GM23338 (cell line): ENCODE results near the gene GSG1L. TPM values are rescaled to one million over a fixed set of nuclear protein-coding genes. Genes with fewer than 3 reads are reported as not detected.

Experiments
- ATAC-seq: fragments of 200-7000 bp; cut with Tn5 transposase; 3 replicates; pipeline ENCODE4 v1.9.1; 2020
- DNase-seq: peaks from one replicate; pipeline ENCODE4 v3.0.0-alpha.2; 2015; ENCODE audit warnings: low spot score
- H2AFZ ChIP-seq: fragments of 200-600 bp; sonication (generic); 2 replicates; pipeline ENCODE4 v1.8.0; 2016; ENCODE audit warnings: antibody characterized with exemption, mild to moderate bottlenecking, moderate library complexity
- H3F3A ChIP-seq: fragments of 200-600 bp; sonication (generic); replicated peaks from 2 replicates; pipeline ENCODE4 v1.8.0; 2017; ENCODE audit warnings: antibody characterized with exemption, mixed run types, low read depth
- H3K27ac ChIP-seq: fragments of 200-600 bp; sonication (generic); 2 replicates; pipeline ENCODE4 v1.6.1; 2016; ENCODE audit warnings: low read depth
- H3K27me3 ChIP-seq: fragments of 200-600 bp; sonication (generic); 2 replicates; pipeline ENCODE4 v1.8.0; 2016; ENCODE audit warnings: mild to moderate bottlenecking, mixed run types, moderate library complexity; ENCODE audit not compliant: insufficient read depth
- H3K36me3 ChIP-seq: fragments of 200-600 bp; sonication (generic); 2 replicates; pipeline ENCODE4 v1.8.0; 2016; ENCODE audit warnings: mild to moderate bottlenecking; ENCODE audit not compliant: insufficient read depth
- H3K4me1 ChIP-seq: fragments of 200-600 bp; sonication (generic); 2 replicates; pipeline ENCODE4 v1.8.0; 2016; ENCODE audit warnings: mild to moderate bottlenecking, moderate library complexity; ENCODE audit not compliant: insufficient read depth
- H3K4me2 ChIP-seq: fragments of 200-600 bp; sonication (generic); 2 replicates; pipeline ENCODE4 v1.7.1; 2017; ENCODE audit warnings: mixed run types
- H3K4me3 ChIP-seq: fragments of 200-600 bp; sonication (generic); 2 replicates; pipeline ENCODE4 v1.6.1; 2016; ENCODE audit warnings: mixed run types
- H3K79me2 ChIP-seq: fragments of 200-600 bp; sonication (generic); replicated peaks from 2 replicates; pipeline ENCODE4 v1.8.0; 2017; ENCODE audit warnings: mild to moderate bottlenecking; ENCODE audit not compliant: insufficient read depth
- H3K9me2 ChIP-seq: fragments of 200-600 bp; sonication (generic); 2 replicates; pipeline ENCODE4 v1.8.0; 2017; ENCODE audit not compliant: insufficient read depth
- H4K20me1 ChIP-seq: fragments of 200-600 bp; sonication (generic); replicated peaks from 2 replicates; pipeline ENCODE4 v1.8.0; 2017; ENCODE audit warnings: mild to moderate bottlenecking; ENCODE audit not compliant: insufficient read depth
- H3K27ac Mint-ChIP-seq: 2 replicates; pipeline ENCODE4 v1.8.0; 2020; ENCODE audit warnings: inconsistent platforms, mild to moderate bottlenecking, moderate library complexity, mixed read lengths
- H3K27me3 Mint-ChIP-seq: 3 replicates; pipeline ENCODE4 v1.8.0; 2022; ENCODE audit warnings: low read depth, mild to moderate bottlenecking, moderate library complexity, mixed read lengths, inconsistent platforms; ENCODE audit not compliant: insufficient read depth, poor library complexity
- H3K36me3 Mint-ChIP-seq: 3 replicates; pipeline ENCODE4 v1.8.0; 2021; ENCODE audit warnings: low read depth, mild to moderate bottlenecking, inconsistent platforms, moderate library complexity, mixed read lengths
- H3K4me1 Mint-ChIP-seq: 3 replicates; pipeline ENCODE4 v1.8.0; 2020; ENCODE audit warnings: mild to moderate bottlenecking, inconsistent platforms, mixed read lengths
- H3K4me3 Mint-ChIP-seq: 3 replicates; pipeline ENCODE4 v1.8.0; 2021; ENCODE audit warnings: moderate library complexity, mild to moderate bottlenecking, inconsistent platforms, mixed read lengths
- H3K9me3 Mint-ChIP-seq: 3 replicates; pipeline ENCODE4 v1.8.0; 2020; ENCODE audit warnings: moderate library complexity, mild to moderate bottlenecking, inconsistent platforms, mixed read lengths
- CREB1 ChIP-seq: fragments of 250-450 bp; sonication (Bioruptor Pico); IDR thresholded peaks from 2 replicates; pipeline ENCODE4 v1.5.0; 2020; ENCODE audit warnings: low read depth, mild to moderate bottlenecking, moderate library complexity
- ETS1 ChIP-seq: IDR thresholded peaks from 2 replicates; pipeline ENCODE4 v1.6.1; 2016; ENCODE audit warnings: antibody characterized with exemption
- EZH2 ChIP-seq: fragments of 200-600 bp; sonication (generic); IDR thresholded peaks from one replicate; pipeline ENCODE4 v1.8.0; 2017; ENCODE audit warnings: antibody characterized with exemption, mild to moderate bottlenecking, low read depth; ENCODE audit not compliant: unreplicated experiment
- EZH2phosphoT487 ChIP-seq: fragments of 200-600 bp; sonication (generic); IDR thresholded peaks from one replicate; pipeline ENCODE4 v1.8.1; 2018; ENCODE audit warnings: antibody characterized with exemption; ENCODE audit not compliant: unreplicated experiment
- JUNB ChIP-seq: IDR thresholded peaks from one replicate; pipeline ENCODE4 v1.6.1; 2016; ENCODE audit warnings: antibody characterized with exemption; ENCODE audit not compliant: unreplicated experiment
- NANOG ChIP-seq: IDR thresholded peaks from 2 replicates; pipeline ENCODE4 v1.6.1; 2016; ENCODE audit warnings: antibody characterized with exemption, borderline replicate concordance
- STAT1 ChIP-seq: IDR thresholded peaks from one replicate; pipeline ENCODE4 v1.6.1; 2016; ENCODE audit warnings: antibody characterized with exemption; ENCODE audit not compliant: unreplicated experiment
- polyA plus RNA-seq: library from polyadenylated mRNA; unstranded; fragments of >200 nt; fragmentation: Nextera tagmentation; extraction: Ambion mirVana; gene quantifications from 2 replicates; pipeline ENCODE4 v1.2.1, GENCODE V29; 2016
- total RNA-seq: library from RNA; depleted of rRNA; stranded (reverse); fragments of >200 nt; shearing (Covaris generic); gene quantifications from 2 replicates; pipeline ENCODE4 v1.2.3, GENCODE V29; 2014
- TF ChIP-seq, protein P1 (sequence below): fragments of 250-450 bp; sonication (Bioruptor Pico); IDR thresholded peaks from 2 replicates; pipeline ENCODE4 v1.5.0; 2020; ENCODE audit warnings: mild to moderate bottlenecking, moderate library complexity

Gene GSG1L
- total and polyA plus RNA-seq, 2 experiments from 2014 or later = 0.36 to 0.63 TPM

DNA sequence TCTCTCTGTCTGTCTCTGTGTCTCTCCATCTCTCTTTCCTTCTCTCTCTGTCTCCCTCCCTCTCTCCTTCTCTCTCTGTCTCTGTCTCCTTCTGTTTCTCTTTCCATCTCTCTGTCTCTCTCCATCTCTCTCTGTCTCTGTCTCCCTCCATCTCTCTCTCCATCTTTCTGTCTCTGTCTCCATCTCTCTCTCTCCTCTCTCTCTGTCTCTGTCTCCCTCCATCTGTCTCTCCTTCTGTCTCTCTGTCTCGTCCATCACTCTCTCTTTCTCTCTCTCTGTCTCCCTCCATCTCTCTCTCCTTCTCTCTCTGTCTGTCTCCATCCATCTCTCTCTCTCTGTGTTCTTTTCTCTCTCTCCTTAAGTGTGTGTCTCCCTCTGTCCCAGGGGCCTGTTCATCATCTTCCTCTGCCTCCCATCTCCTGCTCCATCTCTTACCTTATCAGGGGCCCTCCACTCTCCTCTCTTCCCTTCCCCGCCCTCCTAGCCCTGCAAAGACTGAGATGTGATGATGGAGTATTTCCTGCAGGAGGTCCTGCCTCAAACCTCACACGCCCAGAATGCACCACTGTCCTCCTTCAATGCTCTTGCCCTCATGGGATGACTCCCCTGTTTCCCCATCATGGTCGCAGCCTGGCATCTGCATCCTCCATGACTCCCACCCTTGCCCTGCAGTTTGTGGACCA is 193.3 kb downstream of the GSG1L start (continued):
- TF ChIP-seq, protein P1, sequence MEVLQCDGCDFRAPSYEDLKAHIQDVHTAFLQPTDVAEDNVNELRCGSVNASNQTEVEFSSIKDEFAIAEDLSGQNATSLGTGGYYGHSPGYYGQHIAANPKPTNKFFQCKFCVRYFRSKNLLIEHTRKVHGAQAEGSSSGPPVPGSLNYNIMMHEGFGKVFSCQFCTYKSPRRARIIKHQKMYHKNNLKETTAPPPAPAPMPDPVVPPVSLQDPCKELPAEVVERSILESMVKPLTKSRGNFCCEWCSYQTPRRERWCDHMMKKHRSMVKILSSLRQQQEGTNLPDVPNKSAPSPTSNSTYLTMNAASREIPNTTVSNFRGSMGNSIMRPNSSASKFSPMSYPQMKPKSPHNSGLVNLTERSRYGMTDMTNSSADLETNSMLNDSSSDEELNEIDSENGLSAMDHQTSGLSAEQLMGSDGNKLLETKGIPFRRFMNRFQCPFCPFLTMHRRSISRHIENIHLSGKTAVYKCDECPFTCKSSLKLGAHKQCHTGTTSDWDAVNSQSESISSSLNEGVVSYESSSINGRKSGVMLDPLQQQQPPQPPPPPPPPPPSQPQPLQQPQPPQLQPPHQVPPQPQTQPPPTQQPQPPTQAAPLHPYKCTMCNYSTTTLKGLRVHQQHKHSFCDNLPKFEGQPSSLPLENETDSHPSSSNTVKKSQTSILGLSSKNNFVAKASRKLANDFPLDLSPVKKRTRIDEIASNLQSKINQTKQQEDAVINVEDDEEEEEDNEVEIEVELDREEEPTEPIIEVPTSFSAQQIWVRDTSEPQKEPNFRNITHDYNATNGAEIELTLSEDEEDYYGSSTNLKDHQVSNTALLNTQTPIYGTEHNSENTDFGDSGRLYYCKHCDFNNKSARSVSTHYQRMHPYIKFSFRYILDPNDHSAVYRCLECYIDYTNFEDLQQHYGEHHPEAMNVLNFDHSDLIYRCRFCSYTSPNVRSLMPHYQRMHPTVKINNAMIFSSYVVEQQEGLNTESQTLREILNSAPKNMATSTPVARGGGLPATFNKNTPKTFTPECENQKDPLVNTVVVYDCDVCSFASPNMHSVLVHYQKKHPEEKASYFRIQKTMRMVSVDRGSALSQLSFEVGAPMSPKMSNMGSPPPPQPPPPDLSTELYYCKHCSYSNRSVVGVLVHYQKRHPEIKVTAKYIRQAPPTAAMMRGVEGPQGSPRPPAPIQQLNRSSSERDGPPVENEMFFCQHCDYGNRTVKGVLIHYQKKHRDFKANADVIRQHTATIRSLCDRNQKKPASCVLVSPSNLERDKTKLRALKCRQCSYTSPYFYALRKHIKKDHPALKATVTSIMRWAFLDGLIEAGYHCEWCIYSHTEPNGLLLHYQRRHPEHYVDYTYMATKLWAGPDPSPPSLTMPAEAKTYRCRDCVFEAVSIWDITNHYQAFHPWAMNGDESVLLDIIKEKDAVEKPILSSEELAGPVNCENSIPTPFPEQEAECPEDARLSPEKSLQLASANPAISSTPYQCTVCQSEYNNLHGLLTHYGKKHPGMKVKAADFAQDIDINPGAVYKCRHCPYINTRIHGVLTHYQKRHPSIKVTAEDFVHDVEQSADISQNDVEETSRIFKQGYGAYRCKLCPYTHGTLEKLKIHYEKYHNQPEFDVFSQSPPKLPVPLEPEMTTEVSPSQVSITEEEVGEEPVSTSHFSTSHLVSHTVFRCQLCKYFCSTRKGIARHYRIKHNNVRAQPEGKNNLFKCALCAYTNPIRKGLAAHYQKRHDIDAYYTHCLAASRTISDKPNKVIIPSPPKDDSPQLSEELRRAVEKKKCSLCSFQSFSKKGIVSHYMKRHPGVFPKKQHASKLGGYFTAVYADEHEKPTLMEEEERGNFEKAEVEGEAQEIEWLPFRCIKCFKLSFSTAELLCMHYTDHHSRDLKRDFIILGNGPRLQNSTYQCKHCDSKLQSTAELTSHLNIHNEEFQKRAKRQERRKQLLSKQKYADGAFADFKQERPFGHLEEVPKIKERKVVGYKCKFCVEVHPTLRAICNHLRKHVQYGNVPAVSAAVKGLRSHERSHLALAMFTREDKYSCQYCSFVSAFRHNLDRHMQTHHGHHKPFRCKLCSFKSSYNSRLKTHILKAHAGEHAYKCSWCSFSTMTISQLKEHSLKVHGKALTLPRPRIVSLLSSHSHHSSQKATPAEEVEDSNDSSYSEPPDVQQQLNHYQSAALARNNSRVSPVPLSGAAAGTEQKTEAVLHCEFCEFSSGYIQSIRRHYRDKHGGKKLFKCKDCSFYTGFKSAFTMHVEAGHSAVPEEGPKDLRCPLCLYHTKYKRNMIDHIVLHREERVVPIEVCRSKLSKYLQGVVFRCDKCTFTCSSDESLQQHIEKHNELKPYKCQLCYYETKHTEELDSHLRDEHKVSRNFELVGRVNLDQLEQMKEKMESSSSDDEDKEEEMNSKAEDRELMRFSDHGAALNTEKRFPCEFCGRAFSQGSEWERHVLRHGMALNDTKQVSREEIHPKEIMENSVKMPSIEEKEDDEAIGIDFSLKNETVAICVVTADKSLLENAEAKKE (CRISPR knock-in tag) = no peak

- peaks cover 6% of the 10 kb centered on the region for H3K27me3 Mint-ChIP-seq
- H3K4me3 ChIP-seq = no peak overlapping the region
- peaks cover 3% of the 10 kb centered on the region; the same call in 1 of the 3 replicates for H3K36me3 Mint-ChIP-seq
- no peak overlapping the region for H3K4me2 ChIP-seq
- H2AFZ ChIP-seq = no peak overlapping the region
- peaks cover 46% of the 10 kb centered on the region for H3K9me3 Mint-ChIP-seq
- H3K4me1 Mint-ChIP-seq = no peaks in the 10 kb centered on the region; the same call in 2 of the 3 replicates
- ATAC-seq = no peak
- H3K27ac ChIP-seq = no peak overlapping the region
- H4K20me1 ChIP-seq = no peaks in the 10 kb centered on the region
- H3K4me1 ChIP-seq = no peaks in the 10 kb centered on the region
- H3K36me3 ChIP-seq = no peaks in the 10 kb centered on the region
- H3K27me3 ChIP-seq = no peaks in the 10 kb centered on the region
- no peak for DNase-seq
- no peaks in the 10 kb centered on the region for H3F3A ChIP-seq
- no peak overlapping the region for H3K4me3 Mint-ChIP-seq
- no peak overlapping the region for H3K27ac Mint-ChIP-seq
- peaks cover 5% of the 10 kb centered on the region; the same call in 1 of the 2 replicates for H3K9me2 ChIP-seq
- no peaks in the 10 kb centered on the region for H3K79me2 ChIP-seq
- no peak for TF ChIP-seq NANOG
- TF ChIP-seq ETS1 = no peak
- TF ChIP-seq JUNB = no peak
- no peak for TF ChIP-seq STAT1
- TF ChIP-seq CREB1 (CRISPR knock-in tag) = no peak
- no peak for TF ChIP-seq EZH2
- no peak for TF ChIP-seq EZH2phosphoT487
- TF ChIP-seq, protein P1 (CRISPR knock-in tag) = no peak
Measured at GRCh38 chr16:27869411-27869810, 194.1 kb downstream of the GSG1L start.
